ENCODE measurements around the gene PNMA8C. TPM values are rescaled to one million over a fixed set of nuclear protein-coding genes. Genes with fewer than 3 reads are reported as not detected.

Gene PNMA8C
- total and polyA plus RNA-seq, 12 donors: 0.47 to 4.4 (median 1.9) TPM

- no peaks in the 10 kb centered on the region for H3K27me3 ChIP-seq
- no peaks in the 10 kb centered on the region for H3K4me1 ChIP-seq (replicated peaks in 1 of 2)
- TF ChIP-seq POLR2A (IDR thresholded peaks at IDR 0.05): no peak
- no peak for TF ChIP-seq CTCF (IDR thresholded peaks at IDR 0.05)
- H3K27ac ChIP-seq: no peak overlapping the region
- no peak overlapping the region for H3K4me3 ChIP-seq
- 81 to 94% (median 92%) methylated on average over 1 of the region's 1 CpG for whole genome bisulfite sequencing, 4 donors
- H3K36me3 ChIP-seq (replicated peaks in 1 of 2): no peaks in the 10 kb centered on the region
- no peak for DNase-seq
- H3K9me3 ChIP-seq (replicated peaks in 1 of 3): no peaks in the 10 kb centered on the region
- intact Hi-C loops (cut with DNase I): no loop called here
Observed at GRCh38 chr19:46460981-46461380, 32.2 kb upstream of the PNMA8C start.

DNA sequence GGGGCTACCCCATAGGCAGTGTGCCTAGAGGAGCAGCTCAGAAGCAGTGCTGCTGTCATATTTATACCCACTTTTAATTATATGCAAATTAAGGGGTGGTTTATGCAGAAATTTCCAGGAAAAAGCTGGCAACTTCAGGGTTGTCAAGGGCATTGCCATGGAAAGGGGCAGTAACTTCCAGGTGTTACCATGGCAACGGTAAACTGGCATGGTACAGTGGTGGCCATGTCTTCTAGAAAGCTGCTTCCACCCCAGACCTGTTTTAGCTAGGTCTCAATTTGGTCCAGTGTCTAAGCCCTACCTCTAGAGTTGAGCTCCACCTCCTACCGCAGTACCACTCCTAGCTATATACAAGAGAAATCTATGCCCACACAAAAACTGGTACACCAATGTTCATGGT lies 31.3 kb upstream of the PNMA8C start:
- no peaks in the 10 kb centered on the region for H3K36me3 ChIP-seq (replicated peaks in 1 of 2)
- TF ChIP-seq CTCF (IDR thresholded peaks at IDR 0.05) (no peak), POLR2A (IDR thresholded peaks at IDR 0.05) (no peak)
- no peak overlapping the region for H3K27ac ChIP-seq
- no peaks in the 10 kb centered on the region for H3K27me3 ChIP-seq
- intact Hi-C loops (cut with DNase I): no loop called here
- H3K4me3 ChIP-seq: no peak overlapping the region
- no peak for DNase-seq
- 59 to 94% (median 73%) methylated on average over 2 of the region's 2 CpGs for WGBS, 4 donors
- no peaks in the 10 kb centered on the region for H3K4me1 ChIP-seq (replicated peaks in 1 of 2)
- H3K9me3 ChIP-seq (replicated peaks in 1 of 3): no peaks in the 10 kb centered on the region

- no peak overlapping the region for H3K27ac ChIP-seq
Observed at GRCh38 chr19:46456930-46457329, 28.2 kb upstream of the PNMA8C start.

DNA sequence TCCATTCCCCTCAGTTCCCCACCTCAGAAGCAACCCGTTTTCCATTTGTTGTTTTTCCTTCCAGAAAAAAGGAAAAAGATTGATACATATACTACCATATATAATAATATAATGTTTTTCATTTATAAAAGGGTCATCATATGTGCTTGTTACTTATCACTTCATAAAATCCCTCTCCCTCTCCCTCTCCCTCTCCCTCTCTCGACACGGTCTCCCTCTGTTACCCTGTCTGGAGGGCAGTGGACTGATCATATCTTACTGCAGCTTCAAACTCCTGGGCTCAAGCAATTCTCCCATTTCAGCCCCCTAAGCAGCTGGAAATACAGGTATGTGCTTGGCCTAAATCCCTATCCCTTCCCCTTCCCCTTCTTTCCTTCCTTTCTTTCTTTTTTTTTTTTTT lies 25.5 kb upstream of the PNMA8C start:
- no peak overlapping the region for H3K27ac ChIP-seq

More at GRCh38 chr19:46456930-46457329, 28.2 kb upstream of the PNMA8C start:
- TF ChIP-seq POLR2A (IDR thresholded peaks at IDR 0.05): no peak
- no peak for TF ChIP-seq CTCF (IDR thresholded peaks at IDR 0.05)
- H3K27me3 ChIP-seq: no peaks in the 10 kb centered on the region
- no peak for DNase-seq
- intact Hi-C loops (cut with DNase I): no loop called here
- no peak overlapping the region for H3K4me3 ChIP-seq
- H3K4me1 ChIP-seq (replicated peaks in 1 of 2): no peaks in the 10 kb centered on the region
- 93 to 97% (median 95%) methylated on average over 5 of the region's 5 CpGs for whole genome bisulfite sequencing, 4 donors
- no peaks in the 10 kb centered on the region for H3K9me3 ChIP-seq (replicated peaks in 1 of 3)
- no peaks in the 10 kb centered on the region for H3K36me3 ChIP-seq (replicated peaks in 1 of 2)

More for the DNA sequence above, 25.5 kb upstream of the PNMA8C start:
- Histone ChIP-seq H3K36me3 (replicated peaks in 1 of 2) (no peaks in the 10 kb centered on the region), H3K4me1 (replicated peaks in 1 of 2) (no peaks in the 10 kb centered on the region), H3K9me3 (replicated peaks in 1 of 3) (no peaks in the 10 kb centered on the region), H3K27me3 (no peaks in the 10 kb centered on the region), H3K4me3 (no peak overlapping the region)
- intact Hi-C loops (cut with DNase I): no loop called here
- TF ChIP-seq CTCF (IDR thresholded peaks at IDR 0.05): no peak
- TF ChIP-seq POLR2A (IDR thresholded peaks at IDR 0.05): no peak
- WGBS, 4 donors: 73 to 78% (median 76%) methylated on average over 3 of the region's 3 CpGs
- no peak for DNase-seq

Measured in adrenal gland (tissue), 12 donors.